ENCODE measurements around the gene FRMD4B.

GRCh38 chr3:69359339-69359893, 26.5 kb downstream of the FRMD4B start:
- TF ChIP-seq CTCF (conservative IDR thresholded peaks at IDR 0.05 in 1 of 2, IDR thresholded peaks at IDR 0.05 in 1 of 2; ENCODE audit: low read depth in 1 of 2, low read length in 2 of 2) = no peak
- TF ChIP-seq EZH2 (IDR thresholded peaks at IDR 0.05; ENCODE audit: low read length, missing control alignments) = no peak
